Trophoblast cell (in vitro differentiated cells and primary cell): ENCODE measurements around the gene GDNF.

ENCODE experiments used
- DNase-seq, 2 donors: peaks; one replicate each; pipeline ENCODE4 v3.0.0-alpha.2; 2016
- H2AFZ ChIP-seq: 2 replicates; pipeline ENCODE4 v1.6.1; 2013; ENCODE audit warnings: low read length, moderate library complexity, mild to moderate bottlenecking; ENCODE audit not compliant: insufficient read depth, poor library complexity
- H2AK5ac ChIP-seq: 2 replicates; pipeline ENCODE4 v1.6.1; 2013; ENCODE audit warnings: mild to moderate bottlenecking, low read length
- H2BK120ac ChIP-seq: 2 replicates; pipeline ENCODE4 v1.6.1; 2013; ENCODE audit warnings: low read length, mild to moderate bottlenecking, moderate library complexity; ENCODE audit not compliant: insufficient read depth, poor library complexity
- H2BK12ac ChIP-seq: 2 replicates; pipeline ENCODE4 v1.6.1; 2013; ENCODE audit warnings: mild to moderate bottlenecking, low read length, moderate library complexity
- H2BK5ac ChIP-seq: 2 replicates; pipeline ENCODE4 v1.6.1; 2013; ENCODE audit warnings: low read length, low read depth, moderate library complexity, mild to moderate bottlenecking; ENCODE audit not compliant: poor library complexity
- H3K14ac ChIP-seq: 2 replicates; pipeline ENCODE4 v1.6.1; 2013; ENCODE audit warnings: mild to moderate bottlenecking, low read length
- H3K18ac ChIP-seq: 2 replicates; pipeline ENCODE4 v1.6.1; 2013; ENCODE audit warnings: mild to moderate bottlenecking, low read length
- H3K23ac ChIP-seq: 2 replicates; pipeline ENCODE4 v1.6.1; 2013; ENCODE audit warnings: low read length
- H3K27ac ChIP-seq: 2 replicates; pipeline ENCODE4 v1.5.1; 2013; ENCODE audit warnings: low read depth, mild to moderate bottlenecking, inconsistent platforms, low read length, moderate library complexity
- H3K27me3 ChIP-seq: 2 replicates; pipeline ENCODE4 v1.6.1; 2013; ENCODE audit warnings: inconsistent platforms, mild to moderate bottlenecking, low read length, moderate library complexity; ENCODE audit not compliant: insufficient read depth
- H3K36me3 ChIP-seq, 2 experiments: 1 replicate in 1 of 2; 2 replicates in 1 of 2; pipeline ENCODE4 v1.6.1; 2013; ENCODE audit warnings: low read length in 2 of 2, mild to moderate bottlenecking in 2 of 2, moderate library complexity in 1 of 2; ENCODE audit not compliant: insufficient read depth in 2 of 2, control insufficient read depth in 1 of 2
- H3K4ac ChIP-seq: 2 replicates; pipeline ENCODE4 v1.6.1; 2013; ENCODE audit warnings: low read depth, mild to moderate bottlenecking, low read length, moderate library complexity
- H3K4me1 ChIP-seq, 2 experiments: 1 replicate in 1 of 2; 2 replicates in 1 of 2; pipeline ENCODE4 v1.6.1; 2013; ENCODE audit warnings: low read length in 2 of 2, mild to moderate bottlenecking in 2 of 2, moderate library complexity in 1 of 2; ENCODE audit not compliant: insufficient read depth in 2 of 2, control insufficient read depth in 1 of 2
- H3K4me2 ChIP-seq: 2 replicates; pipeline ENCODE4 v1.6.1; 2013; ENCODE audit warnings: inconsistent platforms, mild to moderate bottlenecking, low read length, moderate library complexity
- H3K4me3 ChIP-seq: 2 replicates; pipeline ENCODE4 v1.5.1; 2013; ENCODE audit warnings: mild to moderate bottlenecking, low read depth, low read length, inconsistent platforms
- H3K79me1 ChIP-seq: one replicate; pipeline ENCODE4 v1.6.1; 2013; ENCODE audit warnings: low read length
- H3K79me2 ChIP-seq: 2 replicates; pipeline ENCODE4 v1.6.1; 2013; ENCODE audit warnings: low read length, mild to moderate bottlenecking; ENCODE audit not compliant: control insufficient read depth, insufficient read depth, poor library complexity
- H3K9ac ChIP-seq: 2 replicates; pipeline ENCODE4 v1.6.1; 2013; ENCODE audit warnings: mild to moderate bottlenecking, low read length
- H3K9me3 ChIP-seq: 2 replicates; pipeline ENCODE4 v1.6.1; 2013; ENCODE audit warnings: low read depth, mild to moderate bottlenecking, control low read depth, inconsistent platforms, low read length; ENCODE audit not compliant: insufficient read depth
- H4K12ac ChIP-seq: 2 replicates; pipeline ENCODE4 v1.6.1; 2013; ENCODE audit warnings: low read depth, mild to moderate bottlenecking, low read length, moderate library complexity
- H4K8ac ChIP-seq: 2 replicates; pipeline ENCODE4 v1.6.1; 2013; ENCODE audit warnings: low read depth, mild to moderate bottlenecking, low read length, moderate library complexity
- H4K91ac ChIP-seq: one replicate; pipeline ENCODE4 v1.6.1; 2013; ENCODE audit warnings: low read depth, mild to moderate bottlenecking, low read length, moderate library complexity
- WGBS: extraction: QIAGEN DNeasy Blood & Tissue Kit; methylation state at CpG from one replicate; pipeline ENCODE4 v1.1.7; 2013; ENCODE audit warnings: missing lambda C conversion rate; ENCODE audit not compliant: insufficient read length, insufficient coverage; ENCODE audit errors: extremely low coverage; 5-methylcytosine and 5-hydroxymethylcytosine counted together

The GDNF gene

GRCh38 chr5:37841203-37841602, 1.4 kb upstream of the GDNF start:
- Histone ChIP-seq H2AK5ac (no peak overlapping the region), H2BK12ac (no peak overlapping the region), H3K79me2 (peaks cover 18% of the 10 kb centered on the region), H3K18ac (no peak overlapping the region), H3K27me3 (peaks cover 37% of the 10 kb centered on the region), H3K9ac (no peak overlapping the region), H3K79me1 (peaks cover 36% of the 10 kb centered on the region), H2BK5ac (no peak overlapping the region), H2AFZ (no peak overlapping the region), H4K8ac (no peak overlapping the region), H3K4me2 (no peak overlapping the region), H3K9me3 (peaks cover 2% of the 10 kb centered on the region), H3K4me1 (peaks cover 9 to 16% of the 10 kb centered on the region in 2 experiments), H3K23ac (no peak overlapping the region), H3K4ac (no peak overlapping the region), H4K91ac (no peak overlapping the region), H3K27ac (no peak overlapping the region), H2BK120ac (no peak overlapping the region), H4K12ac (no peak overlapping the region), H3K4me3 (no peak overlapping the region), H3K14ac (no peak overlapping the region), H3K36me3 (no peaks in the 10 kb centered on the region)
- no peak for DNase-seq
- WGBS, result no CpG with 5 or more reads among the region's 6 CpGs

GRCh38 chr5:37840053-37841034, 503 bp upstream of the GDNF start:
- Histone ChIP-seq H3K4me3 (peak overlapping the region; percentile 87), H3K79me1 (peaks cover 44% of the 10 kb centered on the region)

GRCh38 chr5:37838933-37839341, 904 bp downstream of the GDNF start:
- Histone ChIP-seq H3K14ac (no peak overlapping the region), H3K4me2 (peak overlapping the region; percentile 82), H2BK12ac (no peak overlapping the region), H3K4me3 (peak overlapping the region; percentile 87), H4K8ac (peak overlapping the region; percentile 69), H3K4me1 (peaks cover 23 to 25% of the 10 kb centered on the region in 2 experiments), H3K79me2 (peaks cover 25% of the 10 kb centered on the region), H2BK120ac (peak overlapping the region; percentile 64), H4K91ac (peak overlapping the region; percentile 70), H3K9ac (peak overlapping the region; percentile 60), H3K27ac (no peak overlapping the region), H2BK5ac (no peak overlapping the region), H3K23ac (no peak overlapping the region), H3K9me3 (peaks cover 3% of the 10 kb centered on the region), H2AK5ac (no peak overlapping the region), H3K27me3 (peaks cover 38% of the 10 kb centered on the region), H3K79me1 (peaks cover 56% of the 10 kb centered on the region), H3K36me3 (no peaks in the 10 kb centered on the region), H2AFZ (no peak overlapping the region), H3K4ac (no peak overlapping the region), H3K18ac (peak overlapping the region; percentile 67), H4K12ac (no peak overlapping the region)
- no CpG with 5 or more reads among the region's 21 CpGs for WGBS
- no peak for DNase-seq

More at GRCh38 chr5:37840053-37841034, 503 bp upstream of the GDNF start:
- H2AK5ac ChIP-seq, result no peak overlapping the region
- H3K14ac ChIP-seq, result peak overlapping the region; percentile 59
- H4K12ac ChIP-seq, result no peak overlapping the region
- H2AFZ ChIP-seq, result peak overlapping the region; percentile 75
- H3K9ac ChIP-seq, result peak overlapping the region; percentile 74
- H2BK12ac ChIP-seq, result peak overlapping the region; percentile 19
- no peak overlapping the region for H3K27ac ChIP-seq
- H3K79me2 ChIP-seq, result peaks cover 18% of the 10 kb centered on the region
- no CpG with 5 or more reads among the region's 76 CpGs for WGBS
- H3K4me1 ChIP-seq, result peaks cover 14 to 21% of the 10 kb centered on the region in 2 experiments
- no peak overlapping the region for H3K4ac ChIP-seq
- peak overlapping the region; percentile 70 for H4K91ac ChIP-seq
- peak overlapping the region; percentile 13 for H4K8ac ChIP-seq
- peak overlapping the region; percentile 61 for H2BK120ac ChIP-seq
- H3K18ac ChIP-seq, result peak overlapping the region; percentile 59
- H3K23ac ChIP-seq, result no peak overlapping the region
- peak overlapping the region; percentile 84 for H3K4me2 ChIP-seq
- H3K36me3 ChIP-seq, result no peaks in the 10 kb centered on the region
- H3K27me3 ChIP-seq, result peaks cover 38% of the 10 kb centered on the region
- H3K9me3 ChIP-seq, result peaks cover 3% of the 10 kb centered on the region
- H2BK5ac ChIP-seq, result peak overlapping the region; percentile 81
- peak; percentile 39 to 57 for DNase-seq

GRCh38 chr5:37838152-37838932, 1.5 kb downstream of the GDNF start:
- peak overlapping the region; percentile 38 for H2BK12ac ChIP-seq
- H2AK5ac ChIP-seq, result no peak overlapping the region
- H3K27ac ChIP-seq, result no peak overlapping the region
- peak overlapping the region; percentile 10 for H3K4ac ChIP-seq
- H4K12ac ChIP-seq, result no peak overlapping the region
- H3K36me3 ChIP-seq, result no peaks in the 10 kb centered on the region
- H4K91ac ChIP-seq, result peak overlapping the region; percentile 50
- H3K14ac ChIP-seq, result peak overlapping the region; percentile 44
- H3K27me3 ChIP-seq, result peaks cover 38% of the 10 kb centered on the region
- peak overlapping the region; percentile 62 for H4K8ac ChIP-seq
- no CpG with 5 or more reads among the region's 47 CpGs for WGBS
- peak overlapping the region; percentile 87 for H3K4me3 ChIP-seq
- peak overlapping the region; percentile 82 for H3K4me2 ChIP-seq
- H2BK120ac ChIP-seq, result peak overlapping the region; percentile 31
- no peak overlapping the region for H3K23ac ChIP-seq
- H3K9ac ChIP-seq, result peak overlapping the region; percentile 64
- H3K18ac ChIP-seq, result peak overlapping the region; percentile 7
- H3K79me1 ChIP-seq, result peaks cover 56% of the 10 kb centered on the region
- H2AFZ ChIP-seq, result peak overlapping the region; percentile 17
- H2BK5ac ChIP-seq, result no peak overlapping the region
- DNase-seq, result peak in 1 of 2 donors; percentile 35
- H3K4me1 ChIP-seq, result peaks cover 23 to 26% of the 10 kb centered on the region in 2 experiments
- H3K79me2 ChIP-seq, result peaks cover 25% of the 10 kb centered on the region
- H3K9me3 ChIP-seq, result peaks cover 3% of the 10 kb centered on the region
